ENCODE results near the gene TTC21B. TPM values are rescaled to one million over a fixed set of nuclear protein-coding genes. Genes with fewer than 3 reads are reported as not detected.
A peak's percentile ranks its signal among the peaks of the same experiment; 100 is the strongest.

TTC21B gene
- total and polyA plus RNA-seq, 2 experiments from 2014 or later = 5.7 to 24.3 TPM

DNA sequence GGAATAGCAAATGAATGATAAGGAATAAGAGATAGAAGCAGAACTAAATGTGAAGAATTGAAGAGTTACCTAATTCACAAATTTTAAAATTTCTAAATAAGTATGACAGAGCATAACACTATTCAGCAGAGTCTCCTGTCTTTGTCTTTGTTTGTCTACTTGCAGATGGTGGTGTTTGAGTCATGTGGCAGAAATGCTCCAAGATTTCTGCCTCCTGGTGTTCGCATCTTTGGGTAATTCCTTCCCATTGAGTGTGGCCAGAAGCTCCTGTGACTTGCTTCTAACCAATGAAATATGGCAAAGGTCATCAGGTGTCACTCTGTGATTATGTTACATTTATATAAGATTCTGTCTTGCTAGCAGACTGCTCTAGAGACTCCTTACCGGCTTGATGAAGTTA lies 114.0 kb downstream of the TTC21B start:
- H3K27me3 ChIP-seq = no peaks in the 10 kb centered on the region
- H3K79me2 ChIP-seq = no peaks in the 10 kb centered on the region
- H3K9me2 ChIP-seq (replicated peaks; ENCODE audit: insufficient read depth) = no peaks in the 10 kb centered on the region
- no peaks in the 10 kb centered on the region for H4K20me1 ChIP-seq (ENCODE audit: insufficient read depth, poor library complexity, severe bottlenecking)
- H3K9me3 ChIP-seq (ENCODE audit: low read depth) = no peaks in the 10 kb centered on the region
- no peak for TF ChIP-seq EZH2phosphoT487 (IDR thresholded peaks at IDR 0.05; ENCODE audit: low read depth, severe bottlenecking, unreplicated experiment)
- TF ChIP-seq EZH2 (IDR thresholded peaks at IDR 0.05; ENCODE audit: borderline replicate concordance) = no peak
- TF ChIP-seq, protein P1, sequence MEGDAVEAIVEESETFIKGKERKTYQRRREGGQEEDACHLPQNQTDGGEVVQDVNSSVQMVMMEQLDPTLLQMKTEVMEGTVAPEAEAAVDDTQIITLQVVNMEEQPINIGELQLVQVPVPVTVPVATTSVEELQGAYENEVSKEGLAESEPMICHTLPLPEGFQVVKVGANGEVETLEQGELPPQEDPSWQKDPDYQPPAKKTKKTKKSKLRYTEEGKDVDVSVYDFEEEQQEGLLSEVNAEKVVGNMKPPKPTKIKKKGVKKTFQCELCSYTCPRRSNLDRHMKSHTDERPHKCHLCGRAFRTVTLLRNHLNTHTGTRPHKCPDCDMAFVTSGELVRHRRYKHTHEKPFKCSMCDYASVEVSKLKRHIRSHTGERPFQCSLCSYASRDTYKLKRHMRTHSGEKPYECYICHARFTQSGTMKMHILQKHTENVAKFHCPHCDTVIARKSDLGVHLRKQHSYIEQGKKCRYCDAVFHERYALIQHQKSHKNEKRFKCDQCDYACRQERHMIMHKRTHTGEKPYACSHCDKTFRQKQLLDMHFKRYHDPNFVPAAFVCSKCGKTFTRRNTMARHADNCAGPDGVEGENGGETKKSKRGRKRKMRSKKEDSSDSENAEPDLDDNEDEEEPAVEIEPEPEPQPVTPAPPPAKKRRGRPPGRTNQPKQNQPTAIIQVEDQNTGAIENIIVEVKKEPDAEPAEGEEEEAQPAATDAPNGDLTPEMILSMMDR (IDR thresholded peaks at IDR 0.05; ENCODE audit: poor library complexity) = no peak
- H3K4me2 ChIP-seq = no peak overlapping the region
- no peak overlapping the region for H2AFZ ChIP-seq
- 89% methylated on average over 2 of the region's 2 CpGs for WGBS (ENCODE audit: low lambda C conversion rate, missing lambda C conversion rate)
- no peak overlapping the region for H3K27ac ChIP-seq
- no peaks in the 10 kb centered on the region for H3K4me1 ChIP-seq (ENCODE audit: insufficient read depth)
- no peaks in the 10 kb centered on the region for H3K36me3 ChIP-seq (replicated peaks; ENCODE audit: insufficient read depth, low read depth)
- DNase-seq (ENCODE audit: low spot score) = no peak
- H3K4me3 ChIP-seq = no peak overlapping the region

DNA sequence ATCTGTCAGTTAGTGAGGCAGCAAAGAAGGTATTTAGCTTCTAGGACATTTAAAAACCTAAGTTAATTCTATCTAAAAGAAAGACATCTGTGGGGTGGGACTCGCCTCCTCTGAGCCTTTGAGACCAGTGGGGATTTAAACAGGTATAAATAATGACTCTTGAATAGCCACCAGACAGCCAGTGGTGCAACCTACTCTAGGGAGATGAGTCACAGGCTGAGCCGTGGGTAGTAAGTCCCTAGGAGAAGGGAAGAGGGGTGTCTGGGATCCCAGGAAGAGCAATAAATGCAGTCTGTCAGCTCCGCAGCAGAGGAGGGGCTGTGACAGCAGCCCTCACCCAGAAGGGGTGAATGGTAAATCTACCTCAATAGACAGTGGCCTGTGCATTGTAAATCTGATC lies 116.5 kb downstream of the TTC21B start:
- WGBS (ENCODE audit: low lambda C conversion rate, missing lambda C conversion rate) = 68% methylated on average over 3 of the region's 3 CpGs
- Histone ChIP-seq H3K36me3 (replicated peaks; ENCODE audit: insufficient read depth, low read depth) (no peaks in the 10 kb centered on the region), H3K27ac (no peak overlapping the region), H3K9me2 (replicated peaks; ENCODE audit: insufficient read depth) (no peaks in the 10 kb centered on the region), H3K4me3 (no peak overlapping the region), H3K9me3 (ENCODE audit: low read depth) (no peaks in the 10 kb centered on the region), H2AFZ (no peak overlapping the region), H4K20me1 (ENCODE audit: insufficient read depth, poor library complexity, severe bottlenecking) (no peaks in the 10 kb centered on the region), H3K4me1 (ENCODE audit: insufficient read depth) (no peaks in the 10 kb centered on the region), H3K4me2 (no peak overlapping the region), H3K79me2 (no peaks in the 10 kb centered on the region), H3K27me3 (no peaks in the 10 kb centered on the region)
- TF ChIP-seq EZH2phosphoT487 (IDR thresholded peaks at IDR 0.05; ENCODE audit: low read depth, severe bottlenecking, unreplicated experiment) (no peak), EZH2 (IDR thresholded peaks at IDR 0.05; ENCODE audit: borderline replicate concordance) (no peak)
- TF ChIP-seq, protein P1 (IDR thresholded peaks at IDR 0.05; ENCODE audit: poor library complexity) = no peak
- peak; percentile 8 for DNase-seq (ENCODE audit: low spot score)

DNA sequence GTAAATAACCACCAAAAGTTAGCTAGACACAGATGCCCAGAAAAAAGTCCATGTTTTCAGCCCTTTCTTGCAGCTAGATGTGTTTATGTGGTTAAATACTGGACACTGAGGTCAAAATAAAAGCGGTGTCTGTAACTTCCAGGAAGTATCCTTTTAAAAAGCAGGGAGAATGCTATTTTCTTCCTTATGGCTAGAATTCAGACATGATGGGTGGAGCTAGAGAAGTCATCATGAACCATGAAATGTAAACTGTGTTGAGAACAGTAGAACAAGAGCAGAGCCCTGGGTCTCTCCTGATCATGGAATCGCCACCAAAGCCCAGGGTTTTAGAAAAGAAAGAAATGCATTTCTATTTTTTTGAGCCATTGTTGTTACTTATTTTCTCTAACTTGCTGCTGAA lies 118.2 kb downstream of the TTC21B start:
- H3K79me2 ChIP-seq = no peaks in the 10 kb centered on the region
- H2AFZ ChIP-seq = no peak overlapping the region
- DNase-seq (ENCODE audit: low spot score) = no peak
- no peak overlapping the region for H3K4me3 ChIP-seq
- no peak overlapping the region for H3K27ac ChIP-seq
- WGBS (ENCODE audit: low lambda C conversion rate, missing lambda C conversion rate) = 94% methylated on average over 2 of the region's 2 CpGs
- H3K4me2 ChIP-seq = no peak overlapping the region
- H3K4me1 ChIP-seq (ENCODE audit: insufficient read depth) = no peaks in the 10 kb centered on the region
- no peaks in the 10 kb centered on the region for H3K9me2 ChIP-seq (replicated peaks; ENCODE audit: insufficient read depth)
- no peaks in the 10 kb centered on the region for H3K36me3 ChIP-seq (replicated peaks; ENCODE audit: insufficient read depth, low read depth)
- no peaks in the 10 kb centered on the region for H4K20me1 ChIP-seq (ENCODE audit: insufficient read depth, poor library complexity, severe bottlenecking)
- H3K9me3 ChIP-seq (ENCODE audit: low read depth) = no peaks in the 10 kb centered on the region
- no peaks in the 10 kb centered on the region for H3K27me3 ChIP-seq
- TF ChIP-seq EZH2phosphoT487 (IDR thresholded peaks at IDR 0.05; ENCODE audit: low read depth, severe bottlenecking, unreplicated experiment) (no peak), EZH2 (IDR thresholded peaks at IDR 0.05; ENCODE audit: borderline replicate concordance) (no peak)
- TF ChIP-seq, protein P1 (IDR thresholded peaks at IDR 0.05; ENCODE audit: poor library complexity) = no peak

DNA sequence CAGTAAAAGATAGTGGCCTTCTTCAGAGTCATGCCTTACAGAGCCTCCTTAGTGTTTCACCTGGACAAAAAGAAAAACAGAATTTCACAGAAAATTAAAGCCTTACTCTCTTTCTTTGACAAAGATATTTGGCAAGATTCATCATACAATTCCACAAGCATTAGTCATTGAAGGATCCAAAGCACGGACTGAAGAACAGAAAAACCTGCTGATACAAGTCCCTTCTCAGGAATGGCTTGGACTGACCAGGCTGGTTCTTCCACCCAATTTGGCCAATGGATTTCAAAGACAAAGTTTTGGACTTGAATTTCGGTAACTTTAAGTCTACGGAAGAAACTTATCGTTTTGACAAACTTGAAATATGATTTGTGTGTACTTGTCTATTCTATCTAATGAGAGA lies 120.4 kb downstream of the TTC21B start:
- TF ChIP-seq EZH2phosphoT487 (IDR thresholded peaks at IDR 0.05; ENCODE audit: low read depth, severe bottlenecking, unreplicated experiment) (no peak), EZH2 (IDR thresholded peaks at IDR 0.05; ENCODE audit: borderline replicate concordance) (no peak)
- TF ChIP-seq, protein P1 (IDR thresholded peaks at IDR 0.05; ENCODE audit: poor library complexity) = no peak
- Histone ChIP-seq H3K4me1 (ENCODE audit: insufficient read depth) (no peaks in the 10 kb centered on the region), H3K27me3 (no peaks in the 10 kb centered on the region), H3K9me2 (replicated peaks; ENCODE audit: insufficient read depth) (no peaks in the 10 kb centered on the region), H4K20me1 (ENCODE audit: insufficient read depth, poor library complexity, severe bottlenecking) (no peaks in the 10 kb centered on the region), H3K4me2 (no peak overlapping the region), H3K9me3 (ENCODE audit: low read depth) (no peaks in the 10 kb centered on the region), H3K36me3 (replicated peaks; ENCODE audit: insufficient read depth, low read depth) (no peaks in the 10 kb centered on the region), H3K27ac (no peak overlapping the region), H3K4me3 (no peak overlapping the region), H3K79me2 (no peaks in the 10 kb centered on the region), H2AFZ (no peak overlapping the region)
- DNase-seq (ENCODE audit: low spot score) = no peak
- 78% methylated on average over 4 of the region's 4 CpGs for WGBS (ENCODE audit: low lambda C conversion rate, missing lambda C conversion rate)
